ENCODE measurements around the gene RILP.
A peak's percentile ranks its signal among the peaks of the same experiment; 100 is the strongest.

Gene RILP

GRCh38 chr17:1648173-1648962 lies 1.3 kb downstream of the RILP start:
- peak overlapping the region; percentile 44 for H3K4me3 ChIP-seq (ENCODE audit: control insufficient read depth, low read depth, low read length)
- no peak for DNase-seq (ENCODE audit: low read depth)
- peak; percentile 35 for TF ChIP-seq CTCF (IDR thresholded peaks at IDR 0.05; ENCODE audit: control insufficient read depth, insufficient read depth, low read depth, low read length, missing control alignments)

GRCh38 chr17:1647802-1648171 lies 1.9 kb downstream of the RILP start:
- no peak for TF ChIP-seq CTCF (IDR thresholded peaks at IDR 0.05; ENCODE audit: control insufficient read depth, insufficient read depth, low read depth, low read length, missing control alignments)
- no peak for DNase-seq (ENCODE audit: low read depth)
- no peak overlapping the region for H3K4me3 ChIP-seq (ENCODE audit: control insufficient read depth, low read depth, low read length)

GRCh38 chr17:1646199-1646875 lies 3.3 kb downstream of the RILP start:
- no peak for TF ChIP-seq CTCF (IDR thresholded peaks at IDR 0.05; ENCODE audit: control insufficient read depth, insufficient read depth, low read depth, low read length, missing control alignments)
- H3K4me3 ChIP-seq (ENCODE audit: control insufficient read depth, low read depth, low read length) = no peak overlapping the region
- no peak for DNase-seq (ENCODE audit: low read depth)

- no peak for DNase-seq (ENCODE audit: low read depth)
- no peak for TF ChIP-seq CTCF (IDR thresholded peaks at IDR 0.05; ENCODE audit: control insufficient read depth, insufficient read depth, low read depth, low read length, missing control alignments)
- no peak within 1 kb of the TSS for H3K4me3 ChIP-seq (ENCODE audit: control insufficient read depth, low read depth, low read length)
Observed at GRCh38 chr17:1645207-1646171, 4.2 kb downstream of the RILP start, which contains the start of gene SCARF1. SCARF1 (minus strand) TSS chr17:1645732; CDS start chr17:1645697, 35 bp downstream.

- DNase-seq (ENCODE audit: low read depth) = no peak
- H3K4me3 ChIP-seq (ENCODE audit: control insufficient read depth, low read depth, low read length) = no peak overlapping the region
- no peak for TF ChIP-seq CTCF (IDR thresholded peaks at IDR 0.05; ENCODE audit: control insufficient read depth, insufficient read depth, low read depth, low read length, missing control alignments)
Observed at GRCh38 chr17:1644493-1645206, 5.0 kb downstream of the RILP start.
